ENCODE results near the gene LARGE1. TPM values are rescaled to one million over a fixed set of nuclear protein-coding genes. Genes with fewer than 3 reads are reported as not detected.

The LARGE1 gene
- total and polyA plus RNA-seq, 2 of the 8 experiments (the other 6 are each of a cell fraction or from before 2014, with no cell fraction given) = 43.7 to 83.0 TPM

- H2BK120ac ChIP-seq (replicated peaks; ENCODE audit: low read depth, low read length) = no peak overlapping the region
- no peak overlapping the region for H2BK5ac ChIP-seq (ENCODE audit: low read depth, low read length)
- H3K9me3 ChIP-seq (ENCODE audit: insufficient read depth in 2 of 2, low read depth in 1 of 2, low read length in 1 of 2) = no peaks in the 10 kb centered on the region
- no peak overlapping the region for H4K5ac ChIP-seq (ENCODE audit: insufficient read length, low read depth, low read length)
- ChIA-PET POLR2A (ENCODE audit: partially characterized antibody) (no interaction called here), CTCF (ENCODE audit: partially characterized antibody) (no interaction called here)
- H2AK5ac ChIP-seq (ENCODE audit: low read depth, low read length) = no peak overlapping the region
- peaks cover 0 to 9% (median under 1%) of the 10 kb centered on the region in 4 experiments; a peak in 2 of 7 replicates for H3K27me3 ChIP-seq (replicated peaks in 1 of 4; ENCODE audit: control insufficient read depth in 3 of 4, extremely low read depth in 1 of 4, insufficient read depth in 3 of 4, low read length in 3 of 4)
- no peaks in the 10 kb centered on the region for H3K23me2 ChIP-seq (ENCODE audit: low read depth, low read length)
- H3K79me2 ChIP-seq (ENCODE audit: control insufficient read depth in 1 of 2, insufficient read depth in 2 of 2, low read length in 2 of 2) = no peaks in the 10 kb centered on the region; a peak in 1 of 4 replicates
- H3K4ac ChIP-seq (replicated peaks; ENCODE audit: insufficient read length, low read depth, low read length) = no peak overlapping the region
- no peak overlapping the region for H2BK15ac ChIP-seq (ENCODE audit: low read length)
- no peak overlapping the region for H3K4me2 ChIP-seq (ENCODE audit: insufficient read depth in 1 of 2, low read depth in 2 of 2, low read length in 2 of 2)
- H3K79me1 ChIP-seq (ENCODE audit: low read depth, low read length) = no peaks in the 10 kb centered on the region; the same call in 1 of the 2 replicates
- H3K56ac ChIP-seq (replicated peaks; ENCODE audit: insufficient read length, low read depth, low read length) = no peak overlapping the region
- H2BK12ac ChIP-seq (ENCODE audit: low read depth, low read length) = no peak overlapping the region
- no peak overlapping the region for H4K91ac ChIP-seq (replicated peaks; ENCODE audit: insufficient read length, low read length)
- no peak overlapping the region for H3K9ac ChIP-seq (replicated peaks in 1 of 4; ENCODE audit: extremely low read depth in 1 of 4, low read depth in 3 of 4, low read length in 3 of 4)
- H3K27ac ChIP-seq (ENCODE audit: low read depth, low read length) = no peak overlapping the region
- no peak overlapping the region for H3K14ac ChIP-seq (ENCODE audit: insufficient read length)
- H3K18ac ChIP-seq (ENCODE audit: extremely low read depth, low read length) = no peak overlapping the region
- H3K23ac ChIP-seq (ENCODE audit: insufficient read length) = no peak overlapping the region
- no peak overlapping the region for H4K8ac ChIP-seq (ENCODE audit: extremely low read depth, insufficient read depth, low read length)
- H3K4me3 ChIP-seq (ENCODE audit: extremely low read depth in 1 of 4, insufficient read depth in 2 of 4, low read depth in 3 of 4, low read length in 4 of 4) = no peak overlapping the region
- no peak for FAIRE-seq
- H3K4me1 ChIP-seq (replicated peaks in 1 of 4; ENCODE audit: control insufficient read depth in 3 of 4, insufficient read depth in 4 of 4, low read length in 3 of 4) = no peaks in the 10 kb centered on the region
- H3K36me3 ChIP-seq (ENCODE audit: control insufficient read depth in 2 of 4, insufficient read depth in 4 of 4, low read length in 3 of 4) = peaks cover 0 to 4% (median 0%) of the 10 kb centered on the region in 4 experiments; a peak in 4 of 8 replicates
- H2AFZ ChIP-seq (ENCODE audit: low read length) = no peak overlapping the region
- 96% methylated on average over 2 of the region's 2 CpGs; no CpG with 5 or more reads in 1 of the 2 experiments for WGBS, 2 experiments (ENCODE audit: extremely low coverage in 1 of 2, insufficient coverage in 1 of 2, insufficient read length in 1 of 2, insufficient replicate concordance in 2 of 2, low coverage in 1 of 2, low lambda C conversion rate in 2 of 2, missing lambda C conversion rate in 1 of 2)
- no peak overlapping the region for H2BK20ac ChIP-seq (ENCODE audit: low read length)
- peaks cover 16 to 18% of the 10 kb centered on the region in 2 experiments for H4K20me1 ChIP-seq (replicated peaks in 1 of 2; ENCODE audit: control insufficient read depth in 1 of 2, insufficient read depth in 2 of 2, low read length in 2 of 2)
- no peak for DNase-seq (ENCODE audit: low read depth in 1 of 2, low spot score in 2 of 2)
- no peak for TF ChIP-seq CHD1 (IDR thresholded peaks at IDR 0.05; ENCODE audit: low read depth, low read length)
- TF ChIP-seq CTBP2 (IDR thresholded peaks at IDR 0.05; ENCODE audit: borderline replicate concordance, insufficient read depth, insufficient read length, low read length) = no peak
- no peak for TF ChIP-seq CEBPB (IDR thresholded peaks at IDR 0.05; ENCODE audit: low read depth, low read length)
- TF ChIP-seq GABPA (IDR thresholded peaks at IDR 0.05; ENCODE audit: borderline replicate concordance, insufficient read depth, low read length) = no peak
- TF ChIP-seq EGR1 (IDR thresholded peaks at IDR 0.05; ENCODE audit: borderline replicate concordance, low read depth, low read length) = no peak
- TF ChIP-seq CBX5 (IDR thresholded peaks at IDR 0.05; ENCODE audit: low read depth, low read length) = no peak
- TF ChIP-seq NRF1 (IDR thresholded peaks at IDR 0.05; ENCODE audit: low read depth, low read length) = no peak
- TF ChIP-seq TAF1 (IDR thresholded peaks at IDR 0.05; ENCODE audit: low read depth, low read length) = no peak
- TF ChIP-seq PHF8 (conservative IDR thresholded peaks at IDR 0.05; ENCODE audit: low read depth, low read length) = no peak
- no peak for TF ChIP-seq SP2 (IDR thresholded peaks at IDR 0.05; ENCODE audit: low read length)
- no peak for TF ChIP-seq CHD2 (IDR thresholded peaks at IDR 0.05; ENCODE audit: low read length)
Observed at GRCh38 chr22:33601062-33601461, 319.2 kb downstream of the LARGE1 start.
